ENCODE data around the gene PRDM1.
"Not testable (repeated sequence)": the region's sequence is repeated elsewhere in the genome, so short reads cannot be mapped to it uniquely, and the experiment has no call there.

PRDM1 gene

GRCh38 chr6:106136845-106137244 lies 50.7 kb downstream of the PRDM1 start:
- DNase-seq (ENCODE audit: low spot score): no peak

GRCh38 chr6:106138151-106138550 lies 52.0 kb downstream of the PRDM1 start:
- no peak for DNase-seq (ENCODE audit: low spot score)

GRCh38 chr6:106141441-106142237 lies 55.5 kb downstream of the PRDM1 start:
- peak; percentile 51 for DNase-seq (ENCODE audit: low spot score)

- DNase-seq (ENCODE audit: low spot score): no peak
These were observed 56.8 kb downstream of the PRDM1 start for GRCh38 chr6:106142876-106143431.

GRCh38 chr6:106143665-106144064 lies 57.5 kb downstream of the PRDM1 start:
- no peak for DNase-seq (ENCODE audit: low spot score)

GRCh38 chr6:106145144-106145543 lies 59.0 kb downstream of the PRDM1 start:
- no peak for DNase-seq (ENCODE audit: low spot score)

- DNase-seq (ENCODE audit: low spot score): peak; percentile 74
These were observed 59.6 kb downstream of the PRDM1 start for GRCh38 chr6:106145741-106146227.

GRCh38 chr6:106146852-106147351 lies 60.8 kb downstream of the PRDM1 start:
- no peak for DNase-seq (ENCODE audit: low spot score)

GRCh38 chr6:106147476-106147875 lies 61.3 kb downstream of the PRDM1 start:
- no peak for DNase-seq (ENCODE audit: low spot score)

GRCh38 chr6:106149472-106150069 lies 63.4 kb downstream of the PRDM1 start:
- DNase-seq (ENCODE audit: low spot score): peak; percentile 56

- not testable (repeated sequence) for DNase-seq (ENCODE audit: low spot score)
These were observed 66.3 kb downstream of the PRDM1 start for GRCh38 chr6:106152476-106152875.

GRCh38 chr6:106152952-106153351 lies 66.8 kb downstream of the PRDM1 start:
- no peak for DNase-seq (ENCODE audit: low spot score)

- DNase-seq (ENCODE audit: low spot score): no peak
These were observed 68.2 kb downstream of the PRDM1 start for GRCh38 chr6:106154326-106154725.

GRCh38 chr6:106155219-106155830 lies 69.2 kb downstream of the PRDM1 start:
- no peak for DNase-seq (ENCODE audit: low spot score)

- no peak for DNase-seq (ENCODE audit: low spot score)
These were observed 70.3 kb downstream of the PRDM1 start for GRCh38 chr6:106156413-106156812.

- no peak for DNase-seq (ENCODE audit: low spot score)
These were observed 70.7 kb downstream of the PRDM1 start for GRCh38 chr6:106156863-106157262.

- DNase-seq (ENCODE audit: low spot score): no peak
These were observed 72.7 kb downstream of the PRDM1 start for GRCh38 chr6:106158816-106159215.
